Panc1 (cell line): Measurements from ENCODE around the gene CDKN2D. TPM values are rescaled to one million over a fixed set of nuclear protein-coding genes. Genes with fewer than 3 reads are reported as not detected.

Source experiments
- ATAC-seq: fragments of 200-7000 bp; cut with Tn5 transposase; 2 replicates; pipeline ENCODE4 v1.9.1; 2020; ENCODE audit warnings: mild to moderate bottlenecking, moderate library complexity
- BruUV-seq: library from RNA; stranded (reverse); fragments of 400-500 nt; replicated peaks from 2 replicates; lab custom pipeline; 2021; lab: Mats Ljungman, UMichigan
- CTCF ChIA-PET: fragments of 300-600 bp; sonication (Branson Sonifier 250); formaldehyde crosslinking; loops from one replicate; lab custom pipeline; 2022; ENCODE audit warnings: antibody characterized with exemption; lab: Charles Lee
- POLR2A ChIA-PET: fragments of 300-600 bp; sonication (Branson Sonifier 250); formaldehyde crosslinking; loops from one replicate; lab custom pipeline; 2022; ENCODE audit warnings: antibody characterized with exemption; lab: Charles Lee
- DNase-seq: peaks from one replicate; pipeline ENCODE4 v3.0.0-alpha.2; 2010; ENCODE audit warnings: low read depth, low spot score
- H3K27ac ChIP-seq: 2 replicates; pipeline ENCODE4 v1.5.1; 2011; ENCODE audit warnings: mild to moderate bottlenecking, low read length, inconsistent platforms
- H3K27me3 ChIP-seq: fragments of 200-500 bp; sonication (Bioruptor generic); 2 replicates; pipeline ENCODE4 v1.6.0; 2014; ENCODE audit warnings: low read length, inconsistent platforms; ENCODE audit not compliant: control insufficient read depth, insufficient read depth
- H3K36me3 ChIP-seq: fragments of 200-500 bp; sonication (Bioruptor generic); 2 replicates; pipeline ENCODE4 v1.5.1; 2014; ENCODE audit warnings: inconsistent platforms, mild to moderate bottlenecking, low read length, moderate library complexity; ENCODE audit not compliant: control insufficient read depth, insufficient read depth
- H3K4me1 ChIP-seq: 2 replicates; pipeline ENCODE4 v1.5.1; 2011; ENCODE audit warnings: inconsistent platforms, mild to moderate bottlenecking, low read length, moderate library complexity; ENCODE audit not compliant: control insufficient read depth, insufficient read depth
- H3K4me3 ChIP-seq, 2 experiments: 2 replicates each; pipeline ENCODE4 v1.5.1; 2011 to 2012; ENCODE audit warnings: low read depth in 2 of 2, low read length in 2 of 2, mild to moderate bottlenecking in 2 of 2, inconsistent platforms in 1 of 2, moderate library complexity in 1 of 2
- H3K9me3 ChIP-seq: fragments of 200-500 bp; sonication (Bioruptor generic); 2 replicates; pipeline ENCODE4 v1.5.1; 2014; ENCODE audit warnings: low read depth, mild to moderate bottlenecking, inconsistent platforms, low read length, moderate library complexity; ENCODE audit not compliant: control insufficient read depth, insufficient read depth
- CTCF ChIP-seq: fragments of 450-650 bp; IDR thresholded peaks from 2 replicates; pipeline ENCODE4 v1.5.1; 2017; ENCODE audit warnings: mild to moderate bottlenecking
- POLR2AphosphoS5 ChIP-seq: IDR thresholded peaks from 2 replicates; pipeline ENCODE4 v1.6.1; 2012; ENCODE audit warnings: mild to moderate bottlenecking, low read depth, low read length, moderate library complexity
- REST ChIP-seq, 2 experiments: IDR thresholded peaks; 2 replicates each; pipeline ENCODE4 v1.6.1; 2011 to 2012; ENCODE audit warnings: low read depth in 2 of 2, control low read depth in 1 of 2, low read length in 1 of 2, mild to moderate bottlenecking in 1 of 2, moderate library complexity in 1 of 2; ENCODE audit not compliant: insufficient read depth in 1 of 2
- SIN3A ChIP-seq: IDR thresholded peaks from 2 replicates; pipeline ENCODE4 v1.6.1; 2012; ENCODE audit warnings: low read depth, mild to moderate bottlenecking, low read length, moderate library complexity, borderline replicate concordance; ENCODE audit not compliant: insufficient read depth
- TCF7L2 ChIP-seq: IDR thresholded peaks from 2 replicates; pipeline ENCODE4 v1.6.1; 2011; ENCODE audit warnings: mild to moderate bottlenecking, low read depth, low read length, inconsistent platforms
- in situ Hi-C: cut with HindIII; loops from 2 replicates; pipeline ENCODE4 v1.10.0; 2016; ENCODE audit warnings: low sequenced_read_pairs, low pct_unique_long_range_greater_than_20kb
- intact Hi-C: fragments of 100-400 bp; cut with micrococcal nuclease; formaldehyde crosslinking; loops from one replicate; pipeline ENCODE4 v1.10.0; 2022; ENCODE audit not compliant: unreplicated experiment
- total RNA-seq: library from RNA; stranded (reverse); gene quantifications from one replicate; pipeline ENCODE4 v1.2.1, GENCODE V29; 2021; ENCODE audit not compliant: unreplicated experiment

The CDKN2D gene
- total RNA-seq, 1 experiment from 2014 or later: 7.3 TPM

- Histone ChIP-seq H3K36me3 (no peaks in the 10 kb centered on the region), H3K27ac (no peak overlapping the region), H3K4me3 (no peak overlapping the region), H3K27me3 (no peaks in the 10 kb centered on the region), H3K4me1 (no peaks in the 10 kb centered on the region), H3K9me3 (no peaks in the 10 kb centered on the region)
- in situ Hi-C loops: no loop called here
- ATAC-seq: no peak
- DNase-seq: no peak
- CTCF ChIA-PET: no interaction called here
- POLR2A ChIA-PET: interaction anchor here (0.6 kb wide), 1 partner anchor 166 kb away, joined by 5 read pairs; no protein-coding TSS in a partner anchor
- no TSS peak for BruUV-seq
- intact Hi-C loops: no loop called here
- TF ChIP-seq POLR2AphosphoS5 (no peak), SIN3A (no peak), REST (IDR thresholded peaks at IDR 0.05; ENCODE audit: insufficient read depth in 1 of 2, low read depth in 2 of 2, low read length in 1 of 2) (no peak), CTCF (no peak), TCF7L2 (no peak)
Observed at GRCh38 chr19:10553943-10554381, 14.8 kb downstream of the CDKN2D start.

GRCh38 chr19:10553087-10553667 lies 15.6 kb downstream of the CDKN2D start:
- POLR2A ChIA-PET: interaction anchor here (0.6 kb wide), 1 partner anchor 105 kb away, joined by 3 read pairs; no protein-coding TSS in a partner anchor
- in situ Hi-C loops: no loop called here
- TF ChIP-seq REST (IDR thresholded peaks at IDR 0.05; ENCODE audit: insufficient read depth in 1 of 2, low read depth in 2 of 2, low read length in 1 of 2) (no peak), CTCF (no peak), TCF7L2 (no peak), SIN3A (no peak), POLR2AphosphoS5 (no peak)
- CTCF ChIA-PET: no interaction called here
- Histone ChIP-seq H3K36me3 (no peaks in the 10 kb centered on the region), H3K9me3 (no peaks in the 10 kb centered on the region), H3K27me3 (no peaks in the 10 kb centered on the region), H3K4me1 (no peaks in the 10 kb centered on the region), H3K4me3 (no peak overlapping the region), H3K27ac (no peak overlapping the region)
- TSS peak; percentile 96 for BruUV-seq
- intact Hi-C loops: no loop called here
- DNase-seq (no peak), ATAC-seq (peak; percentile 4; the same call in 1 of the 2 replicates)
